Measurements from ENCODE around the gene SPINK8. TPM values are rescaled to one million over a fixed set of nuclear protein-coding genes. Genes with fewer than 3 reads are reported as not detected.

Gene SPINK8
- polyA plus RNA-seq, 1 donor (not counting 4 experiments of a cell fraction or from before 2014, with no cell fraction given): not detected

DNA sequence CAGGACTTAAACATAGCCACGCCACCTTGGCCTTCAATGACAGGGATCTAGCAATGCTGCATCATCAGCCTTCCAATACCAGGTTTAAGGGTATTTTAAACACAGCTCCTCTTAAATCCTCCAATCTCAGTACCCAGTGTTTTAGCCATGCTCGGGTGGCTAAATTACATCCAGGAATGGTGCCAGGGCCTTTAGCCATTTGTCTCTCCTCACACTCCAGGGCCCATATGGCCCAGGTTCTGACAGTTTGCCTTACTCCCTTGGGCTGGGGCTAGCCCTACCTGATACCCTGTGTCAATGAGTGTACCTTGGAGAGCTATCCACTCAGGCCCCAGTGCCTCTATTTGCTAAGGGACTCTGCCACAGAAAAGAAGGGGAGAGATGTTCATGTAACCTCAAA, 63.2 kb downstream of the SPINK8 start:
- no peaks in the 10 kb centered on the region for H3K27me3 ChIP-seq (ENCODE audit: control insufficient read depth, extremely low read depth, insufficient read depth, low read length)
- H3K4me3 ChIP-seq (ENCODE audit: control insufficient read depth in 2 of 3, extremely low read depth in 1 of 3, insufficient read depth in 2 of 3, low read depth in 1 of 3, low read length in 3 of 3): no peak overlapping the region
- H3K9me1 ChIP-seq (ENCODE audit: control insufficient read depth, extremely low read depth, insufficient read depth, low read length): no peaks in the 10 kb centered on the region
- H3K79me2 ChIP-seq (ENCODE audit: control insufficient read depth, insufficient read depth, low read length): no peaks in the 10 kb centered on the region
- H2AFZ ChIP-seq (ENCODE audit: control insufficient read depth, low read length): no peak overlapping the region
- DNase-seq (ENCODE audit: low read depth, low spot score) (no peak), FAIRE-seq (no peak)
- H4K20me1 ChIP-seq (ENCODE audit: control insufficient read depth, extremely low read depth, insufficient read depth, low read length): no peaks in the 10 kb centered on the region
- TF ChIP-seq EZH2 (IDR thresholded peaks at IDR 0.05; ENCODE audit: low read length): no peak
- TF ChIP-seq, protein P1, sequence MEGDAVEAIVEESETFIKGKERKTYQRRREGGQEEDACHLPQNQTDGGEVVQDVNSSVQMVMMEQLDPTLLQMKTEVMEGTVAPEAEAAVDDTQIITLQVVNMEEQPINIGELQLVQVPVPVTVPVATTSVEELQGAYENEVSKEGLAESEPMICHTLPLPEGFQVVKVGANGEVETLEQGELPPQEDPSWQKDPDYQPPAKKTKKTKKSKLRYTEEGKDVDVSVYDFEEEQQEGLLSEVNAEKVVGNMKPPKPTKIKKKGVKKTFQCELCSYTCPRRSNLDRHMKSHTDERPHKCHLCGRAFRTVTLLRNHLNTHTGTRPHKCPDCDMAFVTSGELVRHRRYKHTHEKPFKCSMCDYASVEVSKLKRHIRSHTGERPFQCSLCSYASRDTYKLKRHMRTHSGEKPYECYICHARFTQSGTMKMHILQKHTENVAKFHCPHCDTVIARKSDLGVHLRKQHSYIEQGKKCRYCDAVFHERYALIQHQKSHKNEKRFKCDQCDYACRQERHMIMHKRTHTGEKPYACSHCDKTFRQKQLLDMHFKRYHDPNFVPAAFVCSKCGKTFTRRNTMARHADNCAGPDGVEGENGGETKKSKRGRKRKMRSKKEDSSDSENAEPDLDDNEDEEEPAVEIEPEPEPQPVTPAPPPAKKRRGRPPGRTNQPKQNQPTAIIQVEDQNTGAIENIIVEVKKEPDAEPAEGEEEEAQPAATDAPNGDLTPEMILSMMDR (optimal IDR thresholded peaks at IDR 0.05 in 1 of 3, IDR thresholded peaks at IDR 0.05 in 1 of 3, conservative IDR thresholded peaks at IDR 0.05 in 1 of 3; ENCODE audit: extremely low read depth in 1 of 3, insufficient read depth in 2 of 3, low read length in 3 of 3): no peak
- dilution Hi-C loops (cut with MboI; ENCODE audit: extremely low pct_ligation_motif_present, low sequenced_read_pairs): loop anchor here (25.0 kb wide), 1 partner anchor 167 kb away; the partner anchor contains the start of genes ATRIP, CCDC51, PLXNB1 and TMA7
- H3K9ac ChIP-seq (ENCODE audit: control insufficient read depth, extremely low read depth, insufficient read depth, low read length): no peak overlapping the region
- H3K9me3 ChIP-seq (ENCODE audit: control insufficient read depth, low read depth, low read length): no peaks in the 10 kb centered on the region
- peaks cover 36% of the 10 kb centered on the region for H3K4me1 ChIP-seq (ENCODE audit: control insufficient read depth, extremely low read depth, insufficient read depth, low read length)
- H3K4me2 ChIP-seq (ENCODE audit: control insufficient read depth, extremely low read depth, insufficient read depth, low read depth, low read length): no peak overlapping the region
- no peak overlapping the region for H3K27ac ChIP-seq (ENCODE audit: control insufficient read depth, insufficient read depth, low read length)
- peaks cover 0 to 13% of the 10 kb centered on the region in 2 experiments for H3K36me3 ChIP-seq (ENCODE audit: control insufficient read depth in 2 of 2, extremely low read depth in 1 of 2, insufficient read depth in 2 of 2, low read length in 2 of 2)

DNA sequence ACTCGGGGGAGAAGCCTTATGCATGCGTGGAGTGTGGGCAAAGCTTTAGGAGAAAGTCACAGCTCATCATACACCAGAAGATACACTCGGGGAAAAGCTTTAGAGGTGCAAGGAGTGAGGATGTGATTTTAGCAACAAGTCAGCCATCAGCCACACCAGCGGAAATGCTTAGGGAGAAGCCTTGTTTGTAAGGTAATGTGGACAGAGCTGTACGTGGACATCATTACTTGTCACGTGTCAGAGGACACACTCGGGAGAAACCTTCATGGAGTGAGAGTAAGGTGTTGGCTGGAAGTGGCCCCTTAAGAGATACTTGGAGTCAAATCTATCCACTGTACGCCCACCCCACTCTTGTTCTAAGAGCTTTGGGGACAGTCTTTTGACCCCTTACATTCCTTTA, 63.9 kb downstream of the SPINK8 start:
- dilution Hi-C loops (cut with MboI; ENCODE audit: extremely low pct_ligation_motif_present, low sequenced_read_pairs): loop anchor here (25.0 kb wide), 1 partner anchor 168 kb away; the partner anchor contains the start of genes ATRIP, CCDC51, PLXNB1 and TMA7
- H4K20me1 ChIP-seq (ENCODE audit: control insufficient read depth, extremely low read depth, insufficient read depth, low read length): no peaks in the 10 kb centered on the region

More for the DNA sequence above, 63.9 kb downstream of the SPINK8 start:
- H3K4me2 ChIP-seq (ENCODE audit: control insufficient read depth, extremely low read depth, insufficient read depth, low read depth, low read length): peak overlapping the region; percentile 89
- TF ChIP-seq, protein P1 (optimal IDR thresholded peaks at IDR 0.05 in 1 of 3, IDR thresholded peaks at IDR 0.05 in 1 of 3, conservative IDR thresholded peaks at IDR 0.05 in 1 of 3; ENCODE audit: extremely low read depth in 1 of 3, insufficient read depth in 2 of 3, low read length in 3 of 3): no peak
- no peaks in the 10 kb centered on the region for H3K27me3 ChIP-seq (ENCODE audit: control insufficient read depth, extremely low read depth, insufficient read depth, low read length)
- H3K27ac ChIP-seq (ENCODE audit: control insufficient read depth, insufficient read depth, low read length): peak overlapping the region; percentile 97
- H3K9me1 ChIP-seq (ENCODE audit: control insufficient read depth, extremely low read depth, insufficient read depth, low read length): no peaks in the 10 kb centered on the region
- H2AFZ ChIP-seq (ENCODE audit: control insufficient read depth, low read length): peak overlapping the region; percentile 63
- peaks cover 35% of the 10 kb centered on the region for H3K4me1 ChIP-seq (ENCODE audit: control insufficient read depth, extremely low read depth, insufficient read depth, low read length)
- no peak for DNase-seq (ENCODE audit: low read depth, low spot score)
- peaks cover 0 to 13% of the 10 kb centered on the region in 2 experiments for H3K36me3 ChIP-seq (ENCODE audit: control insufficient read depth in 2 of 2, extremely low read depth in 1 of 2, insufficient read depth in 2 of 2, low read length in 2 of 2)
- no peaks in the 10 kb centered on the region for H3K9me3 ChIP-seq (ENCODE audit: control insufficient read depth, low read depth, low read length)
- no peak for FAIRE-seq
- H3K9ac ChIP-seq (ENCODE audit: control insufficient read depth, extremely low read depth, insufficient read depth, low read length): peak overlapping the region; percentile 82
- peak overlapping the region in 1 of 3 experiments; percentile 15 for H3K4me3 ChIP-seq (ENCODE audit: control insufficient read depth in 2 of 3, extremely low read depth in 1 of 3, insufficient read depth in 2 of 3, low read depth in 1 of 3, low read length in 3 of 3)
- H3K79me2 ChIP-seq (ENCODE audit: control insufficient read depth, insufficient read depth, low read length): no peaks in the 10 kb centered on the region
